ENCODE measurements around the gene RGS5. TPM values are rescaled to one million over a fixed set of nuclear protein-coding genes. Genes with fewer than 3 reads are reported as not detected.
A peak's percentile ranks its signal among the peaks of the same experiment; 100 is the strongest.

RGS5 gene
- total RNA-seq, 1 donor from 2014 or later: 448 TPM

DNA sequence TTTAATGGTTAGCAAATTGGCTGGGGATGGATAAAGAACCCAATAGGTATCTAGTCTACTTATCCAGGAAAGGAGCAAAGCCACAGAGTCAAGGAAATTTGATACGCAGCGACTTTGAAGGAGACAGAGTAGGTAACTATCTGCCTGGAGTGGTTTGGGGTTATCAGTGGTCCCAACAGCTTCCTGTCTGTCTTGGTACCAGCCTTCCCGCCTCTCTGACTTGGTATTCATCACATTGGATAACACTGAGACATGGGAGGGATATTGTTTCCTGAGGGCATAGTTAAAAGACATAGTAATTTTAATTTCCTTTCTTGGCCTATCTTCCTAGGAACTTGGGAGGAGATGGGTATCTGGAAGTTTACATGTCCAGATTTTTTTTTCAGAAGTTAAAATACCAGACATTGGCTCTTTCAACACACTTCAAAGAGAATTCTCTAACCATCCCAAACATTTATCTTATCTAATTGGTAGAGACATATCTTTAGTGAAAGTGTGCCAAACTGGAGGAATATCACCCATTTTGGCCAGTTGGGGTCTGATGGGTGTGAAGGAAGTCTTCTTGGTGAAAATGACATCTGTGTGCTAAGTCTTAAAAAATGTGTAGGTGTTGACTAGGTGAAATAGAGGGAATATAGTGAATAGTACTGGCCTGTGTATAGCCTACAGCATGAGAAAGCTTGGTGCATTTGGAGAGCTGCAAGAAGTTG lies 65.0 kb downstream of the RGS5 start:
- TF ChIP-seq, protein P1, sequence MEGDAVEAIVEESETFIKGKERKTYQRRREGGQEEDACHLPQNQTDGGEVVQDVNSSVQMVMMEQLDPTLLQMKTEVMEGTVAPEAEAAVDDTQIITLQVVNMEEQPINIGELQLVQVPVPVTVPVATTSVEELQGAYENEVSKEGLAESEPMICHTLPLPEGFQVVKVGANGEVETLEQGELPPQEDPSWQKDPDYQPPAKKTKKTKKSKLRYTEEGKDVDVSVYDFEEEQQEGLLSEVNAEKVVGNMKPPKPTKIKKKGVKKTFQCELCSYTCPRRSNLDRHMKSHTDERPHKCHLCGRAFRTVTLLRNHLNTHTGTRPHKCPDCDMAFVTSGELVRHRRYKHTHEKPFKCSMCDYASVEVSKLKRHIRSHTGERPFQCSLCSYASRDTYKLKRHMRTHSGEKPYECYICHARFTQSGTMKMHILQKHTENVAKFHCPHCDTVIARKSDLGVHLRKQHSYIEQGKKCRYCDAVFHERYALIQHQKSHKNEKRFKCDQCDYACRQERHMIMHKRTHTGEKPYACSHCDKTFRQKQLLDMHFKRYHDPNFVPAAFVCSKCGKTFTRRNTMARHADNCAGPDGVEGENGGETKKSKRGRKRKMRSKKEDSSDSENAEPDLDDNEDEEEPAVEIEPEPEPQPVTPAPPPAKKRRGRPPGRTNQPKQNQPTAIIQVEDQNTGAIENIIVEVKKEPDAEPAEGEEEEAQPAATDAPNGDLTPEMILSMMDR (IDR thresholded peaks at IDR 0.05): no peak

DNA sequence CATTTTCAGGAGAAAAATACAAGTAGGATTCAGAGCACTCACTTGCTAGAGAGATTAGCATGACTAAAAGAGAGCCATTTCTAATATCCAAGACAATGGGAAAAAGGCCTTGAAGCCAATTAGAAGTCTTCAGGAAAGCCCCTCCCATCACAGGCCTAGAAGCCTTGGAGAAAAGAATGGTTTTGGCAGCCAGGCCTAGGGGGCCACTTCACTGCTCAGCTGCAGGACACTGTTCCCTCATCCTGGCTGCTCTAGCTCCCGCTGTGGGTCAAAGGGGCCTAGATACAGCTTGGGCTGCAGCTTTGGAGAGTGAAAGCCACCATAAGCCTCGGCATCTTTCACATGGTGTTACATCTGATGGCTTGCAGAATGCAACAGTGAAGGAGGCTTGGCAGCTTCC lies 70.7 kb downstream of the RGS5 start:
- H3K4me3 Mint-ChIP-seq (ENCODE audit: unreplicated experiment): no peak overlapping the region
- H3K27me3 Mint-ChIP-seq (ENCODE audit: low read depth): no peaks in the 10 kb centered on the region
- peaks cover 9% of the 10 kb centered on the region for H3K9me3 Mint-ChIP-seq (ENCODE audit: low read depth)
- TF ChIP-seq, protein P1 (IDR thresholded peaks at IDR 0.05): no peak
- H3K27ac Mint-ChIP-seq (ENCODE audit: unreplicated experiment): no peak overlapping the region
- H3K4me1 Mint-ChIP-seq (ENCODE audit: low read depth): peaks cover 21% of the 10 kb centered on the region
- DNase-seq (ENCODE audit: low spot score): no peak
- no peaks in the 10 kb centered on the region for H3K36me3 Mint-ChIP-seq (ENCODE audit: low read depth)

More for the DNA sequence above, 65.0 kb downstream of the RGS5 start:
- Mint-ChIP-seq H3K27ac (ENCODE audit: unreplicated experiment) (no peak overlapping the region), H3K27me3 (ENCODE audit: low read depth) (no peaks in the 10 kb centered on the region), H3K9me3 (ENCODE audit: low read depth) (peaks cover 11% of the 10 kb centered on the region), H3K4me3 (ENCODE audit: unreplicated experiment) (no peak overlapping the region), H3K4me1 (ENCODE audit: low read depth) (no peaks in the 10 kb centered on the region), H3K36me3 (ENCODE audit: low read depth) (peaks cover 1% of the 10 kb centered on the region)
- DNase-seq (ENCODE audit: low spot score): no peak

DNA sequence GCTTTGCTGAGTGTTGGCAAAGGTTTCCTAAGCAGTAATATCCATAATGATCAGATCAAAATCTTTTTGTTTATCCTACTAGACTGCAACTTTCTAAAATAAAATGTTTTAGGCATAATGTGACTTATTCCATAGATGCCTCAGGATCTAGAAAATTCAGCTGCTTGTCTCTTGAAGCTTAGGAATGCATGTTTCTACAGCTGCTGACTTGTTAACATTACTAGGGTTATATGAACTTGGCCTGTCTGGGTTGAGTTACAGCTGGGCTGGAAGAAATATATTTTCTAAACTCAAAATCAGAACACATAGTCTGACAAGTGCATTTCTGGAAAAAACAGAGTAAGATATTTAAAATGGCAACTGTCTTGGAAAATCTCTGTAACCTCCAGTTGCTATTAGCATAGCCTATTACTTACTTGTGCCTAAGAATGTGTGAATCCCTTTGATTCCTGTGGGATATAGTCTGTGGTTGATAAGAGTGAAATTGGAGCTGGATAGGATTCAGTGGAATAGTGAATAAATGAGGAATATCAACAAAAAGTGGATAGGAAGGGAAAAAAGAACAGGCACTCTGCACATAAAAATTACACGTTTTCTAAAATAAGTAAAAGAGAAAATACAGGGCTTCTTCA lies 72.4 kb downstream of the RGS5 start:
- Mint-ChIP-seq H3K27ac (ENCODE audit: unreplicated experiment) (peak overlapping the region; percentile 58), H3K4me3 (ENCODE audit: unreplicated experiment) (no peak overlapping the region), H3K36me3 (ENCODE audit: low read depth) (no peaks in the 10 kb centered on the region), H3K4me1 (ENCODE audit: low read depth) (peaks cover 21% of the 10 kb centered on the region), H3K27me3 (ENCODE audit: low read depth) (no peaks in the 10 kb centered on the region), H3K9me3 (ENCODE audit: low read depth) (no peaks in the 10 kb centered on the region)
- TF ChIP-seq, protein P1 (IDR thresholded peaks at IDR 0.05): no peak
- DNase-seq (ENCODE audit: low spot score): no peak

DNA sequence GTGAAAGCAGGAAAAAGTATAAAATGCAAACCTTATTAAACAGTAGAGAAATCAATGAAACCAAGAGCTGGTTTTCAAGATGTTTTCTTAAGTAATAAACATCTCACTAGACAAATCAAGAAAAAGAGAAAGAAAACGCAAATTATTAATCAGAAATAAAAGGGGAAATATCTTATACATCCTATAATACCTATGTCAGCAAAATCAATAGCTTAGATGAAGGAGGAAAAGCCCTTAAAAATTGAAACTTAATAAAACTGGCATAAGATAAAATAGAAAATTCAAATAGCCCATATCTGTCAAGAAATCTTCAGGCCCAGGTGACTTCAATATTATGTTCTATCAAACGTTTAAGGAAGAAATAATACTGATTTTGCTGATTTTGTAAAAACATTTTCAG lies 74.4 kb downstream of the RGS5 start:
- Mint-ChIP-seq H3K9me3 (ENCODE audit: low read depth) (no peaks in the 10 kb centered on the region), H3K27ac (ENCODE audit: unreplicated experiment) (no peak overlapping the region), H3K4me1 (ENCODE audit: low read depth) (peaks cover 21% of the 10 kb centered on the region), H3K27me3 (ENCODE audit: low read depth) (no peaks in the 10 kb centered on the region), H3K4me3 (ENCODE audit: unreplicated experiment) (no peak overlapping the region), H3K36me3 (ENCODE audit: low read depth) (peaks cover 2% of the 10 kb centered on the region)
- no peak for DNase-seq (ENCODE audit: low spot score)
- TF ChIP-seq, protein P1 (IDR thresholded peaks at IDR 0.05): no peak

DNA sequence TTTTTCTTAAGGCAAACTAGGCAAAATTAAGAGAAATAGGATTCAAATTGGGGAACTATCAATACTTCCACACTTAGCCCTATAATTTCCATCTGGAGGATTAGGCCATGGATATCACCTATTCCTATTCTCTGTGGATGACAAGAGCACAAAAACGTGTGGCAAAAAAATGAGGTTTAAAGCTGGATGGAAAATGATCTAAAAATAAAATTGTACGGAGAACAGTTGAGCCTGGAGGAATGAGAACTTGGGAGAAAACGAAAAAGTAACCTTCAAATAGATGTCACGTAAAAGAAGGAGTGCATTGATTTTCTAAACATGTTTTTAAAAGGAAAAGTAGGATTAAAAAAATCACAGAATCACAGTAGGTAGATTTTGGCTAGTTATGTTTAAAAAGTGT lies 77.9 kb downstream of the RGS5 start:
- no peaks in the 10 kb centered on the region for H3K9me3 Mint-ChIP-seq (ENCODE audit: low read depth)
- no peak overlapping the region for H3K27ac Mint-ChIP-seq (ENCODE audit: unreplicated experiment)
- H3K4me1 Mint-ChIP-seq (ENCODE audit: low read depth): peaks cover 9% of the 10 kb centered on the region
- H3K36me3 Mint-ChIP-seq (ENCODE audit: low read depth): peaks cover 4% of the 10 kb centered on the region
- DNase-seq (ENCODE audit: low spot score): no peak
- no peaks in the 10 kb centered on the region for H3K27me3 Mint-ChIP-seq (ENCODE audit: low read depth)
- TF ChIP-seq, protein P1 (IDR thresholded peaks at IDR 0.05): no peak
- H3K4me3 Mint-ChIP-seq (ENCODE audit: unreplicated experiment): no peak overlapping the region
